H9 (cell line): ENCODE results near the gene DENND5A. TPM values are rescaled to one million over a fixed set of nuclear protein-coding genes. Genes with fewer than 3 reads are reported as not detected.
A peak's percentile ranks its signal among the peaks of the same experiment; 100 is the strongest.

Experiments used
- DNase-seq: peaks from one replicate; pipeline ENCODE4 v3.0.0-alpha.2; 2017
- H2AFZ ChIP-seq: one replicate; pipeline ENCODE4 v1.6.1; 2013; ENCODE audit warnings: mild to moderate bottlenecking, low read length, control low read depth, moderate library complexity
- H2AK5ac ChIP-seq: 2 replicates; pipeline ENCODE4 v1.6.1; 2013; ENCODE audit warnings: low read length, control low read depth, mixed read lengths; ENCODE audit not compliant: insufficient read length
- H2BK120ac ChIP-seq: one replicate; pipeline ENCODE4 v1.6.1; 2013; ENCODE audit warnings: low read depth, mild to moderate bottlenecking, low read length, control low read depth, inconsistent platforms; ENCODE audit not compliant: poor library complexity, severe bottlenecking
- H2BK12ac ChIP-seq: 2 replicates; pipeline ENCODE4 v1.6.1; 2013; ENCODE audit warnings: low read length, control low read depth, mixed read lengths, low read depth; ENCODE audit not compliant: insufficient read length
- H2BK15ac ChIP-seq: 2 replicates; pipeline ENCODE4 v1.6.1; 2013; ENCODE audit warnings: low read depth, low read length, control low read depth
- H2BK20ac ChIP-seq: one replicate; pipeline ENCODE4 v1.6.1; 2013; ENCODE audit warnings: low read depth, mild to moderate bottlenecking, low read length, control low read depth, inconsistent platforms; ENCODE audit not compliant: poor library complexity, severe bottlenecking
- H2BK5ac ChIP-seq: 2 replicates; pipeline ENCODE4 v1.6.1; 2013; ENCODE audit warnings: low read length, control low read depth, mixed read lengths; ENCODE audit not compliant: insufficient read length
- H3K14ac ChIP-seq: 2 replicates; pipeline ENCODE4 v1.6.1; 2013; ENCODE audit warnings: low read length, control low read depth; ENCODE audit not compliant: insufficient read depth
- H3K18ac ChIP-seq: 2 replicates; pipeline ENCODE4 v1.6.1; 2013; ENCODE audit warnings: low read depth, mild to moderate bottlenecking, mixed read lengths, low read length, control low read depth; ENCODE audit not compliant: insufficient read length
- H3K23ac ChIP-seq: 2 replicates; pipeline ENCODE4 v1.6.1; 2013; ENCODE audit warnings: low read length, control low read depth, mixed read lengths, low read depth; ENCODE audit not compliant: insufficient read length
- H3K23me2 ChIP-seq: 2 replicates; pipeline ENCODE4 v1.6.1; 2013; ENCODE audit warnings: low read depth, mild to moderate bottlenecking, mixed read lengths, low read length, control low read depth; ENCODE audit not compliant: insufficient read length, poor library complexity, severe bottlenecking
- H3K27ac ChIP-seq: 2 replicates; pipeline ENCODE4 v1.5.1; 2013; ENCODE audit warnings: low read length, control low read depth, mixed read lengths, low read depth; ENCODE audit not compliant: insufficient read length
- H3K27me3 ChIP-seq: 2 replicates; pipeline ENCODE4 v1.6.1; 2013; ENCODE audit warnings: low read length, control low read depth, inconsistent platforms; ENCODE audit not compliant: insufficient read depth
- H3K4ac ChIP-seq: 2 replicates; pipeline ENCODE4 v1.6.1; 2013; ENCODE audit warnings: low read depth, mild to moderate bottlenecking, control low read depth, inconsistent platforms, low read length, moderate library complexity
- H3K4me1 ChIP-seq: 2 replicates; pipeline ENCODE4 v1.6.1; 2013; ENCODE audit warnings: low read length, control low read depth, inconsistent platforms; ENCODE audit not compliant: insufficient read depth
- H3K4me2 ChIP-seq: 2 replicates; pipeline ENCODE4 v1.6.1; 2013; ENCODE audit warnings: low read length, control low read depth, mixed read lengths; ENCODE audit not compliant: insufficient read length, insufficient read depth
- H3K56ac ChIP-seq: 2 replicates; pipeline ENCODE4 v1.6.1; 2013; ENCODE audit warnings: low read depth, mild to moderate bottlenecking, mixed read lengths, low read length, control low read depth; ENCODE audit not compliant: insufficient read length
- H3K79me1 ChIP-seq: 2 replicates; pipeline ENCODE4 v1.6.1; 2013; ENCODE audit warnings: low read depth, mild to moderate bottlenecking, moderate library complexity, low read length, control low read depth, inconsistent platforms; ENCODE audit not compliant: insufficient read depth, poor library complexity, severe bottlenecking
- H3K79me2 ChIP-seq: 2 replicates; pipeline ENCODE4 v1.6.1; 2013; ENCODE audit warnings: low read length, control low read depth, inconsistent platforms; ENCODE audit not compliant: insufficient read depth
- H3K9ac ChIP-seq: 2 replicates; pipeline ENCODE4 v1.6.1; 2013; ENCODE audit warnings: low read length, control low read depth, mixed read lengths; ENCODE audit not compliant: insufficient read length; ENCODE audit errors: extremely low read depth
- H3K9me3 ChIP-seq: one replicate; pipeline ENCODE4 v1.6.1; 2013; ENCODE audit warnings: low read depth, low read length, inconsistent platforms; ENCODE audit not compliant: control insufficient read depth
- H3T11ph ChIP-seq: one replicate; pipeline ENCODE4 v1.6.1; 2013; ENCODE audit warnings: mild to moderate bottlenecking, low read length, control low read depth, inconsistent platforms
- H4K20me1 ChIP-seq: one replicate; pipeline ENCODE4 v1.6.1; 2013; ENCODE audit not compliant: control insufficient read depth, insufficient read length, insufficient read depth
- H4K5ac ChIP-seq: 2 replicates; pipeline ENCODE4 v1.6.1; 2013; ENCODE audit warnings: low read depth, mild to moderate bottlenecking, mixed read lengths, low read length, control low read depth; ENCODE audit not compliant: insufficient read length
- H4K8ac ChIP-seq: replicated peaks from 2 replicates; pipeline ENCODE4 v1.6.1; 2013; ENCODE audit warnings: low read length, control low read depth, mixed read lengths, low read depth; ENCODE audit not compliant: insufficient read length
- H4K91ac ChIP-seq: 2 replicates; pipeline ENCODE4 v1.6.1; 2013; ENCODE audit warnings: low read depth, mild to moderate bottlenecking, moderate library complexity, mixed read lengths, low read length, control low read depth; ENCODE audit not compliant: insufficient read length
- H3K27ac Mint-ChIP-seq, 3 experiments: 2 replicates in 2 of 3; 3 replicates in 1 of 3; pipeline ENCODE4 v1.8.0; 2020 to 2021; ENCODE audit warnings: mixed read lengths in 3 of 3, mild to moderate bottlenecking in 1 of 3, moderate library complexity in 1 of 3
- H3K27me3 Mint-ChIP-seq: 2 replicates; pipeline ENCODE4 v1.8.0; 2021; ENCODE audit warnings: low read depth, mild to moderate bottlenecking, moderate library complexity, mixed read lengths
- H3K36me3 Mint-ChIP-seq, 3 experiments: 2 replicates in 2 of 3; 3 replicates in 1 of 3; pipeline ENCODE4 v1.8.0; 2020 to 2021; ENCODE audit warnings: low read depth in 3 of 3, mixed read lengths in 3 of 3; ENCODE audit not compliant: insufficient read depth in 1 of 3
- H3K4me1 Mint-ChIP-seq, 2 experiments: 2 replicates each; pipeline ENCODE4 v1.8.0; 2020; ENCODE audit warnings: mixed read lengths in 2 of 2
- H3K4me3 Mint-ChIP-seq, 2 experiments: 2 replicates in 1 of 2; 3 replicates in 1 of 2; pipeline ENCODE4 v1.8.0; 2020 to 2021; ENCODE audit warnings: mild to moderate bottlenecking in 2 of 2, mixed read lengths in 2 of 2, moderate library complexity in 1 of 2
- H3K9me3 Mint-ChIP-seq, 2 experiments: 2 replicates in 1 of 2; 3 replicates in 1 of 2; pipeline ENCODE4 v1.8.0; 2020; ENCODE audit warnings: mild to moderate bottlenecking in 2 of 2, mixed read lengths in 2 of 2, moderate library complexity in 1 of 2
- WGBS: extraction: QIAGEN DNeasy Blood & Tissue Kit; methylation state at CpG from one replicate; pipeline ENCODE4 v1.1.7; 2013; ENCODE audit warnings: missing lambda C conversion rate, low lambda C conversion rate, mixed read lengths; ENCODE audit not compliant: insufficient read length; ENCODE audit errors: extremely low coverage; 5-methylcytosine and 5-hydroxymethylcytosine counted together
- total RNA-seq: library from RNA; stranded (reverse); gene quantifications from 2 replicates; pipeline ENCODE4 v1.2.1, GENCODE V29; 2021
- TF ChIP-seq, protein P1 (sequence below): fragments of 200-600 bp; sonication (generic); conservative IDR thresholded peaks from 3 replicates; pipeline ENCODE4 v1.8.0; 2021; ENCODE audit warnings: antibody characterized with exemption, mild to moderate bottlenecking

The DENND5A gene
- total RNA-seq, 1 experiment from 2014 or later: 59.6 TPM

DNA sequence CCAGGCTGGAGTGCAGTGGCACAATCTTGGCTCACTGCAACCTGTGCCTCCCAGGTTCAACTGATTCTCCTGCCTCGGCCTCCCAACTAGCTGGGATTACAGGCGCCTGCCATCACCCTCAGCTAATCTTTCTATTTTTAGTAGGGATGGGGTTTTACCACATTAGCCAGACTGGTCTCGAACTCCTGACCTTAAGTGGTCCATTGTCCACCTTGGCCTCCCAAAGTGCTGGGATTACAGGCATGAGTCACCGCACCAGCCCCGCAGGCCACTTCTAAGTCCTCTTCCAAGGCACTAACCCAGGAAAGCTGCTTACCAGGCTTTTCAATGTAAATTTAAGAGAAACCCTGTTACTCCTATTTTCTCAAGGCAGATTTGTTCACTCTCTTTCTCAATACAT is 50.4 kb downstream of the DENND5A start:
- H3K4me1 ChIP-seq: peaks cover 2% of the 10 kb centered on the region; the same call in 1 of the 2 replicates
- H3K27me3 ChIP-seq: no peaks in the 10 kb centered on the region
- H3K27me3 Mint-ChIP-seq: no peaks in the 10 kb centered on the region
- TF ChIP-seq, protein P1, sequence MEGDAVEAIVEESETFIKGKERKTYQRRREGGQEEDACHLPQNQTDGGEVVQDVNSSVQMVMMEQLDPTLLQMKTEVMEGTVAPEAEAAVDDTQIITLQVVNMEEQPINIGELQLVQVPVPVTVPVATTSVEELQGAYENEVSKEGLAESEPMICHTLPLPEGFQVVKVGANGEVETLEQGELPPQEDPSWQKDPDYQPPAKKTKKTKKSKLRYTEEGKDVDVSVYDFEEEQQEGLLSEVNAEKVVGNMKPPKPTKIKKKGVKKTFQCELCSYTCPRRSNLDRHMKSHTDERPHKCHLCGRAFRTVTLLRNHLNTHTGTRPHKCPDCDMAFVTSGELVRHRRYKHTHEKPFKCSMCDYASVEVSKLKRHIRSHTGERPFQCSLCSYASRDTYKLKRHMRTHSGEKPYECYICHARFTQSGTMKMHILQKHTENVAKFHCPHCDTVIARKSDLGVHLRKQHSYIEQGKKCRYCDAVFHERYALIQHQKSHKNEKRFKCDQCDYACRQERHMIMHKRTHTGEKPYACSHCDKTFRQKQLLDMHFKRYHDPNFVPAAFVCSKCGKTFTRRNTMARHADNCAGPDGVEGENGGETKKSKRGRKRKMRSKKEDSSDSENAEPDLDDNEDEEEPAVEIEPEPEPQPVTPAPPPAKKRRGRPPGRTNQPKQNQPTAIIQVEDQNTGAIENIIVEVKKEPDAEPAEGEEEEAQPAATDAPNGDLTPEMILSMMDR: no peak
- no peaks in the 10 kb centered on the region for H3K36me3 Mint-ChIP-seq
- H3K14ac ChIP-seq: no peak overlapping the region
- H4K5ac ChIP-seq: no peak overlapping the region
- no peak overlapping the region for H3K18ac ChIP-seq
- no peak overlapping the region for H4K8ac ChIP-seq
- no peak overlapping the region for H2AFZ ChIP-seq
- no peak overlapping the region for H3K27ac ChIP-seq
- no peak overlapping the region for H2AK5ac ChIP-seq
- no peak overlapping the region for H2BK12ac ChIP-seq
- H3K23ac ChIP-seq: no peak overlapping the region
- no peak overlapping the region for H3T11ph ChIP-seq
- peak overlapping the region; percentile 41 to 93 (median 79); a peak in 5 of 7 replicates for H3K27ac Mint-ChIP-seq
- H3K79me1 ChIP-seq: peaks cover 13% of the 10 kb centered on the region
- no peak for DNase-seq
- H2BK20ac ChIP-seq: no peak overlapping the region
- H3K4me3 Mint-ChIP-seq: no peak overlapping the region
- no peak overlapping the region for H3K56ac ChIP-seq
- no peaks in the 10 kb centered on the region for H3K23me2 ChIP-seq
- no peak overlapping the region for H2BK15ac ChIP-seq
- peaks cover 16% of the 10 kb centered on the region; the same call in 1 of the 2 replicates for H3K79me2 ChIP-seq
- H4K20me1 ChIP-seq: no peaks in the 10 kb centered on the region
- no CpG with 5 or more reads among the region's 5 CpGs for WGBS
- H3K4ac ChIP-seq: no peak overlapping the region
- H2BK120ac ChIP-seq: no peak overlapping the region
- no peak overlapping the region for H2BK5ac ChIP-seq
- peaks cover 18 to 22% of the 10 kb centered on the region in 2 experiments for H3K4me1 Mint-ChIP-seq
- H3K9me3 ChIP-seq: no peaks in the 10 kb centered on the region
- no peak overlapping the region for H4K91ac ChIP-seq
- H3K4me2 ChIP-seq: no peak overlapping the region
- H3K9ac ChIP-seq: no peak overlapping the region
- H3K9me3 Mint-ChIP-seq: no peaks in the 10 kb centered on the region
